ENCODE data around the gene PATL1. TPM values are rescaled to one million over a fixed set of nuclear protein-coding genes. Genes with fewer than 3 reads are reported as not detected.
A peak's percentile ranks its signal among the peaks of the same experiment; 100 is the strongest.

PATL1 gene
- total RNA-seq, 2 donors from 2014 or later: 6.5 to 9.6 TPM

- no peak for ATAC-seq
- H3K4me1 ChIP-seq: peaks cover 6% of the 10 kb centered on the region
- 70 to 82% methylated on average over 8 of the region's 8 CpGs for WGBS, 2 donors
- H3K9me3 ChIP-seq: no peaks in the 10 kb centered on the region
- intact Hi-C loops (cut with DNase I): loop anchor here (5.0 kb wide), 1 partner anchor 134 kb away; no protein-coding TSS in a partner anchor
- no peaks in the 10 kb centered on the region for H3K36me3 ChIP-seq (replicated peaks in 1 of 2; ENCODE audit: insufficient read depth in 1 of 2, low read depth in 2 of 2)
- no peak for DNase-seq
- H3K27me3 ChIP-seq: no peaks in the 10 kb centered on the region
- no peak overlapping the region for H3K4me3 ChIP-seq
- no peak for TF ChIP-seq CTCF (IDR thresholded peaks at IDR 0.05)
- no peak overlapping the region for H3K27ac ChIP-seq
Observed at GRCh38 chr11:59676205-59676604, 7.4 kb upstream of the PATL1 start.

DNA sequence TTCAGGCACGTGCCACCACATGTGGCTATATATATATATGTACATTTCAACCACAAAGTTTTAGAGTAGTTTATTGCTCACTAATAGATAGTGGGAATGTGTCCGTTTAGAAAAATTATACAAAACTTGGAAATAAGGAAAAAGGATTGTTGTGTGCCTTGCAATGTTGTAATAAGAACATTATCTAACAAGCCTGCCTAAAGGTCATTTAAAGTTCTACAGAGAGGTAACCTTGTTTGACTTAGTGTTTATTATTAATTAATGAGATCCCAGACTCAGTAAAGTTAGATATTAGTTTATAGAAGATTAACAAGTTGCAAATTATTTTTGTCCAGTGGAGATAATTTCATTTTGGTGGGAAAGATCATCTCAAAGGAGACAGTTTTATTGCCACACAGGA, 5.5 kb upstream of the PATL1 start:
- ATAC-seq: no peak
- 17 to 29% methylated on average over 2 of the region's 2 CpGs for WGBS, 2 donors
- H3K4me1 ChIP-seq: peaks cover 10% of the 10 kb centered on the region
- H3K9me3 ChIP-seq: no peaks in the 10 kb centered on the region
- no peak for TF ChIP-seq CTCF (IDR thresholded peaks at IDR 0.05)
- no peak for TF ChIP-seq POLR2A (IDR thresholded peaks at IDR 0.05)
- DNase-seq: no peak
- intact Hi-C loops (cut with DNase I): no loop called here
- H3K4me3 ChIP-seq: no peak overlapping the region
- no peak overlapping the region for H3K27ac ChIP-seq
- no peaks in the 10 kb centered on the region for H3K36me3 ChIP-seq (replicated peaks in 1 of 2; ENCODE audit: insufficient read depth in 1 of 2, low read depth in 2 of 2)
- no peaks in the 10 kb centered on the region for H3K27me3 ChIP-seq

DNA sequence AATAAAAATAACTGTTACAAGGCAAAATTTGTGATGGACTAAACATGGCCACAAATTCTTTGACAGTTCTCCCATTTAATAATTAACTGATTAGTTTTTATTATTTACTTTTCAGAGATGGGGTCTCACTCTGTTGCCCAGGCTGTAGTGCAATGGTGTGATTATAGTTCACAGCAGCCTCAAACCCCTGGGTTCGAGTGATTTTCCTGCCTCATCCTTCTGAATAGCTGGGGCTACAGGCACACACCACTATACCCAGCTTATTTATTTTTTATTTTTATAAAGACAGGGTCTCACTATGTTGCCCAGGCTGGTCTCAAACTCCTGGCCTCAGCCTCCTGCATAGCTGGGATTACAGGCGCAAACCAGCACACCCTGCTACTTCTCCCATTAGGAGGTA, 4.5 kb upstream of the PATL1 start:
- 77 to 79% methylated on average over 2 of the region's 2 CpGs for WGBS, 2 donors

DNA sequence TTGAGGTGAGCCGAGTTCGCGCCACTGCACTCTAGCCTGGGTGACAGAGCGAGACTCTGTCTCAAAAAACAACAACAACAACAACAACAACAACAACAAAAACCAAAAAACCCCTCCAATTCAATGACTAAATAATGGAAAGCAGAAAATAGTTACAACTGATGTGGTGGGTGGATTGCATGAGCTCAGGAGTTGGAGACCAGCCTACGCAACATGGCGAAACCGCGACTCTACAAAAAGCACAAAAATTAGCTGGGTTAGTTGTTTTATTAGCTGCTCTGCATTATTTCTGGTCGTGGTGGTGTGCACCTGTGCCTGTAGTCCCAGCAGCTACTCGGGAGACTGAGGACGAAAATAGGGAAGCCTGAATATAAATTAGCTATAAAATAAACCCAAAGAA, 2.6 kb upstream of the PATL1 start:
- H3K27me3 ChIP-seq: no peaks in the 10 kb centered on the region
- TF ChIP-seq POLR2A (IDR thresholded peaks at IDR 0.05) (no peak), CTCF (IDR thresholded peaks at IDR 0.05) (no peak)
- H3K4me1 ChIP-seq: peaks cover 28% of the 10 kb centered on the region
- 92% methylated on average over 11 of the region's 11 CpGs for WGBS, 2 donors
- H3K36me3 ChIP-seq (replicated peaks in 1 of 2; ENCODE audit: insufficient read depth in 1 of 2, low read depth in 2 of 2): no peaks in the 10 kb centered on the region
- no peak overlapping the region for H3K27ac ChIP-seq
- H3K4me3 ChIP-seq: no peak overlapping the region
- H3K9me3 ChIP-seq: no peaks in the 10 kb centered on the region
- DNase-seq (no peak), ATAC-seq (no peak)
- intact Hi-C loops (cut with DNase I): no loop called here

More for the DNA sequence above, 4.5 kb upstream of the PATL1 start:
- DNase-seq: no peak
- no peaks in the 10 kb centered on the region for H3K36me3 ChIP-seq (replicated peaks in 1 of 2; ENCODE audit: insufficient read depth in 1 of 2, low read depth in 2 of 2)
- H3K4me1 ChIP-seq: peaks cover 10% of the 10 kb centered on the region
- intact Hi-C loops (cut with DNase I): no loop called here
- no peaks in the 10 kb centered on the region for H3K27me3 ChIP-seq
- H3K27ac ChIP-seq: no peak overlapping the region
- no peak for ATAC-seq
- no peak overlapping the region for H3K4me3 ChIP-seq
- no peaks in the 10 kb centered on the region for H3K9me3 ChIP-seq
- TF ChIP-seq POLR2A (IDR thresholded peaks at IDR 0.05) (no peak), CTCF (IDR thresholded peaks at IDR 0.05) (no peak)

- 5 to 12% methylated on average over 8 to 22 of the region's 22 CpGs for WGBS, 2 donors
- DNase-seq: peak in 1 of 4 donors; percentile 45
- intact Hi-C loops (cut with DNase I): no loop called here
- peaks cover 30% of the 10 kb centered on the region for H3K4me1 ChIP-seq
- H3K36me3 ChIP-seq (replicated peaks in 1 of 2; ENCODE audit: insufficient read depth in 1 of 2, low read depth in 2 of 2): peaks cover 0 to 10% of the 10 kb centered on the region in 2 donors
- no peaks in the 10 kb centered on the region for H3K9me3 ChIP-seq
- ATAC-seq: peak; percentile 11
- H3K27ac ChIP-seq: peak overlapping the region; percentile 85 to 99 (median 94)
- peak overlapping the region; percentile 17 to 50 for H3K4me3 ChIP-seq
- no peaks in the 10 kb centered on the region for H3K27me3 ChIP-seq
- TF ChIP-seq POLR2A (IDR thresholded peaks at IDR 0.05): no peak
- TF ChIP-seq CTCF (IDR thresholded peaks at IDR 0.05): peak in 1 of 7 experiments; percentile 3
Observed at GRCh38 chr11:59669611-59670009, 773 bp upstream of the PATL1 start.

All from body of pancreas (tissue), 4 donors.